Liver (tissue), 9 donors: Measurements from ENCODE around the gene TACC2. TPM values are rescaled to one million over a fixed set of nuclear protein-coding genes. Genes with fewer than 3 reads are reported as not detected.

Source experiments
- DNase-seq: peaks from one replicate; pipeline ENCODE4 v3.0.0-alpha.2; 2017; ENCODE audit warnings: low spot score
- H3K27ac ChIP-seq, 2 donors: one replicate each; pipeline ENCODE4 v1.7.0; 2013; ENCODE audit warnings: inconsistent platforms in 2 of 2, low read length in 2 of 2, control low read depth in 1 of 2, low read depth in 1 of 2, mild to moderate bottlenecking in 1 of 2
- H3K27me3 ChIP-seq, 4 donors: one replicate each; pipeline versions ENCODE4 v1.6.1 to v1.7.0; 2013; ENCODE audit warnings: low read length in 3 of 4, inconsistent platforms in 1 of 4, mild to moderate bottlenecking in 1 of 4, moderate library complexity in 1 of 4; ENCODE audit not compliant: control insufficient read depth in 4 of 4, insufficient read depth in 4 of 4
- H3K36me3 ChIP-seq, 4 donors: one replicate each; pipeline versions ENCODE4 v1.6.1 to v1.7.0; 2013; ENCODE audit warnings: low read length in 3 of 4, mild to moderate bottlenecking in 3 of 4, low read depth in 1 of 4, moderate library complexity in 1 of 4; ENCODE audit not compliant: control insufficient read depth in 4 of 4, insufficient read depth in 3 of 4
- H3K4me1 ChIP-seq, 4 donors: one replicate each; pipeline versions ENCODE4 v1.6.1 to v1.7.0; 2013; ENCODE audit warnings: low read length in 3 of 4, mild to moderate bottlenecking in 3 of 4, moderate library complexity in 1 of 4; ENCODE audit not compliant: control insufficient read depth in 4 of 4, insufficient read depth in 4 of 4
- H3K4me3 ChIP-seq, 3 donors: one replicate each; pipeline versions ENCODE4 v1.6.1 to v1.7.0; 2013; ENCODE audit warnings: low read length in 3 of 3, control low read depth in 1 of 3, low read depth in 1 of 3, mild to moderate bottlenecking in 1 of 3
- H3K9ac ChIP-seq, 2 donors: one replicate each; pipeline ENCODE4 v1.7.0; 2013; ENCODE audit warnings: low read length in 2 of 2, mild to moderate bottlenecking in 2 of 2, moderate library complexity in 2 of 2, control low read depth in 1 of 2, low read depth in 1 of 2
- H3K9me3 ChIP-seq, 4 donors: one replicate each; pipeline versions ENCODE4 v1.6.1 to v1.7.0; 2013; ENCODE audit warnings: low read length in 3 of 4; ENCODE audit not compliant: control insufficient read depth in 4 of 4
- EGR1 ChIP-seq, 2 donors: IDR thresholded peaks; 2 replicates each; pipeline ENCODE4 v1.6.1; 2016 to 2018; ENCODE audit warnings: antibody characterized with exemption in 2 of 2, low read depth in 2 of 2
- FOXA1 ChIP-seq: IDR thresholded peaks from 2 replicates; pipeline ENCODE4 v1.6.1; 2016; ENCODE audit warnings: antibody characterized with exemption
- GABPA ChIP-seq, 2 donors: IDR thresholded peaks in 1 of 2; conservative IDR thresholded peaks in 1 of 2; 2 replicates each; pipeline ENCODE4 v1.6.1; 2016; ENCODE audit warnings: antibody characterized with exemption in 2 of 2, mild to moderate bottlenecking in 1 of 2, moderate library complexity in 1 of 2
- HNF4A ChIP-seq, 2 donors: conservative IDR thresholded peaks; 2 replicates each; pipeline ENCODE4 v1.6.1; 2016; ENCODE audit warnings: antibody characterized with exemption in 2 of 2, mild to moderate bottlenecking in 2 of 2
- HNF4G ChIP-seq: IDR thresholded peaks from 2 replicates; pipeline ENCODE4 v1.6.1; 2016; ENCODE audit warnings: antibody characterized with exemption
- JUND ChIP-seq, 2 donors: IDR thresholded peaks; 2 replicates each; pipeline ENCODE4 v1.6.1; 2016; ENCODE audit warnings: antibody characterized with exemption in 2 of 2
- NR2F2 ChIP-seq: IDR thresholded peaks from 2 replicates; pipeline ENCODE4 v1.6.1; 2016; ENCODE audit warnings: antibody characterized with exemption
- RAD21 ChIP-seq, 2 donors: IDR thresholded peaks; 2 replicates each; pipeline ENCODE4 v1.6.1; 2016; ENCODE audit warnings: antibody characterized with exemption in 2 of 2, mild to moderate bottlenecking in 2 of 2
- REST ChIP-seq: IDR thresholded peaks from 2 replicates; pipeline ENCODE4 v1.6.1; 2016; ENCODE audit warnings: antibody characterized with exemption, mild to moderate bottlenecking
- RXRA ChIP-seq, 2 donors: IDR thresholded peaks; 2 replicates each; pipeline ENCODE4 v1.6.1; 2017 to 2018; ENCODE audit warnings: antibody characterized with exemption in 2 of 2, mild to moderate bottlenecking in 1 of 2
- SP1 ChIP-seq: IDR thresholded peaks from 2 replicates; pipeline ENCODE4 v1.6.1; 2018; ENCODE audit warnings: antibody characterized with exemption, mild to moderate bottlenecking
- TAF1 ChIP-seq: conservative IDR thresholded peaks from 2 replicates; pipeline ENCODE4 v1.6.1; 2016; ENCODE audit warnings: antibody characterized with exemption, mild to moderate bottlenecking
- YY1 ChIP-seq: IDR thresholded peaks from 2 replicates; pipeline ENCODE4 v1.6.1; 2016; ENCODE audit warnings: antibody characterized with exemption, mild to moderate bottlenecking
- WGBS: extraction: QIAGEN DNeasy Blood & Tissue Kit; methylation state at CpG from one replicate; pipeline ENCODE4 v1.1.7; 2013; 5-methylcytosine and 5-hydroxymethylcytosine counted together
- polyA plus RNA-seq, 2 donors: library from polyadenylated mRNA; stranded (reverse) in 1 of 2; unstranded in 1 of 2; fragments of 200-250 nt in 1 of 2; fragments of >200 nt in 1 of 2; fragmentation: Nextera tagmentation in 1 of 2; extraction: Ambion mirVana in 1 of 2; gene quantifications; one replicate each; pipeline versions ENCODE4 v1.2.1 to v1.2.3, GENCODE V29; 2013 to 2015
- total RNA-seq, 2 donors: library from RNA; depleted of rRNA; stranded (reverse); fragments of >200 nt; gene quantifications; one replicate each; pipeline ENCODE4 v1.2.3, GENCODE V29; 2014
- TF ChIP-seq, protein P1 (sequence below): fragments of 150-350 bp; IDR thresholded peaks from 2 replicates; pipeline ENCODE4 v1.5.1; 2017; ENCODE audit warnings: improper control_type of control experiment, low read depth, low read length; ENCODE audit not compliant: missing input control
- TF ChIP-seq, protein P2 (sequence below): IDR thresholded peaks from 2 replicates; pipeline ENCODE4 v1.6.1; 2016; ENCODE audit warnings: antibody characterized with exemption
- TF ChIP-seq, protein P3 (sequence below): IDR thresholded peaks from 2 replicates; pipeline ENCODE4 v1.6.1; 2016; ENCODE audit warnings: antibody characterized with exemption
- donor health status: healthy.
- donor health status: healthy.
- donor health status: healthy.
- donor health status: healthy.
- donor health status: healthy.

TACC2 gene
- total and polyA plus RNA-seq, 4 donors = 1.5 to 9.1 (median 7.8) TPM

GRCh38 chr10:122251459-122252255 is 262.7 kb downstream of the TACC2 start:
- no peak overlapping the region for H3K27ac ChIP-seq
- H3K9me3 ChIP-seq = no peaks in the 10 kb centered on the region
- H3K36me3 ChIP-seq = peaks cover 2 to 10% (median 2%) of the 10 kb centered on the region in 4 donors
- DNase-seq = no peak
- no peaks in the 10 kb centered on the region for H3K27me3 ChIP-seq
- no peaks in the 10 kb centered on the region for H3K4me1 ChIP-seq
- TF ChIP-seq SP1 (no peak), HNF4G (no peak), NR2F2 (no peak), TAF1 (no peak), RAD21 (IDR thresholded peaks at IDR 0.05) (no peak), FOXA1 (no peak), REST (no peak), YY1 (no peak), RXRA (IDR thresholded peaks at IDR 0.05) (no peak), JUND (IDR thresholded peaks at IDR 0.05) (no peak), GABPA (IDR thresholded peaks at IDR 0.05 in 1 of 2, conservative IDR thresholded peaks at IDR 0.05 in 1 of 2) (no peak), HNF4A (conservative IDR thresholded peaks at IDR 0.05) (no peak), EGR1 (IDR thresholded peaks at IDR 0.05; ENCODE audit: low read depth in 2 of 2) (no peak)
- TF ChIP-seq, protein P1, sequence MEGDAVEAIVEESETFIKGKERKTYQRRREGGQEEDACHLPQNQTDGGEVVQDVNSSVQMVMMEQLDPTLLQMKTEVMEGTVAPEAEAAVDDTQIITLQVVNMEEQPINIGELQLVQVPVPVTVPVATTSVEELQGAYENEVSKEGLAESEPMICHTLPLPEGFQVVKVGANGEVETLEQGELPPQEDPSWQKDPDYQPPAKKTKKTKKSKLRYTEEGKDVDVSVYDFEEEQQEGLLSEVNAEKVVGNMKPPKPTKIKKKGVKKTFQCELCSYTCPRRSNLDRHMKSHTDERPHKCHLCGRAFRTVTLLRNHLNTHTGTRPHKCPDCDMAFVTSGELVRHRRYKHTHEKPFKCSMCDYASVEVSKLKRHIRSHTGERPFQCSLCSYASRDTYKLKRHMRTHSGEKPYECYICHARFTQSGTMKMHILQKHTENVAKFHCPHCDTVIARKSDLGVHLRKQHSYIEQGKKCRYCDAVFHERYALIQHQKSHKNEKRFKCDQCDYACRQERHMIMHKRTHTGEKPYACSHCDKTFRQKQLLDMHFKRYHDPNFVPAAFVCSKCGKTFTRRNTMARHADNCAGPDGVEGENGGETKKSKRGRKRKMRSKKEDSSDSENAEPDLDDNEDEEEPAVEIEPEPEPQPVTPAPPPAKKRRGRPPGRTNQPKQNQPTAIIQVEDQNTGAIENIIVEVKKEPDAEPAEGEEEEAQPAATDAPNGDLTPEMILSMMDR = no peak
- TF ChIP-seq, protein P2, sequence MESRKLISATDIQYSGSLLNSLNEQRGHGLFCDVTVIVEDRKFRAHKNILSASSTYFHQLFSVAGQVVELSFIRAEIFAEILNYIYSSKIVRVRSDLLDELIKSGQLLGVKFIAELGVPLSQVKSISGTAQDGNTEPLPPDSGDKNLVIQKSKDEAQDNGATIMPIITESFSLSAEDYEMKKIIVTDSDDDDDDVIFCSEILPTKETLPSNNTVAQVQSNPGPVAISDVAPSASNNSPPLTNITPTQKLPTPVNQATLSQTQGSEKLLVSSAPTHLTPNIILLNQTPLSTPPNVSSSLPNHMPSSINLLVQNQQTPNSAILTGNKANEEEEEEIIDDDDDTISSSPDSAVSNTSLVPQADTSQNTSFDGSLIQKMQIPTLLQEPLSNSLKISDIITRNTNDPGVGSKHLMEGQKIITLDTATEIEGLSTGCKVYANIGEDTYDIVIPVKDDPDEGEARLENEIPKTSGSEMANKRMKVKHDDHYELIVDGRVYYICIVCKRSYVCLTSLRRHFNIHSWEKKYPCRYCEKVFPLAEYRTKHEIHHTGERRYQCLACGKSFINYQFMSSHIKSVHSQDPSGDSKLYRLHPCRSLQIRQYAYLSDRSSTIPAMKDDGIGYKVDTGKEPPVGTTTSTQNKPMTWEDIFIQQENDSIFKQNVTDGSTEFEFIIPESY = no peak
- TF ChIP-seq, protein P3, sequence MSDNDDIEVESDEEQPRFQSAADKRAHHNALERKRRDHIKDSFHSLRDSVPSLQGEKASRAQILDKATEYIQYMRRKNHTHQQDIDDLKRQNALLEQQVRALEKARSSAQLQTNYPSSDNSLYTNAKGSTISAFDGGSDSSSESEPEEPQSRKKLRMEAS = no peak
- WGBS = 94% methylated on average over 11 of the region's 11 CpGs
- no peak overlapping the region for H3K4me3 ChIP-seq
- no peak overlapping the region for H3K9ac ChIP-seq
